Retinal pigment epithelial cell (primary cell): Measurements from ENCODE around the gene DGCR8.

Source experiments
- DNase-seq: peaks from one replicate; pipeline ENCODE4 v3.0.0-alpha.2; 2010; ENCODE audit warnings: low read depth
- H3K4me3 ChIP-seq: 2 replicates; pipeline ENCODE4 v1.5.1; 2011; ENCODE audit warnings: mild to moderate bottlenecking, low read length, control low read depth, moderate library complexity
- TF ChIP-seq, protein P1 (sequence below): conservative IDR thresholded peaks from 2 replicates; pipeline ENCODE4 v1.5.1; 2011; ENCODE audit warnings: low read depth, low read length, control low read depth, inconsistent platforms

DGCR8 gene

DNA sequence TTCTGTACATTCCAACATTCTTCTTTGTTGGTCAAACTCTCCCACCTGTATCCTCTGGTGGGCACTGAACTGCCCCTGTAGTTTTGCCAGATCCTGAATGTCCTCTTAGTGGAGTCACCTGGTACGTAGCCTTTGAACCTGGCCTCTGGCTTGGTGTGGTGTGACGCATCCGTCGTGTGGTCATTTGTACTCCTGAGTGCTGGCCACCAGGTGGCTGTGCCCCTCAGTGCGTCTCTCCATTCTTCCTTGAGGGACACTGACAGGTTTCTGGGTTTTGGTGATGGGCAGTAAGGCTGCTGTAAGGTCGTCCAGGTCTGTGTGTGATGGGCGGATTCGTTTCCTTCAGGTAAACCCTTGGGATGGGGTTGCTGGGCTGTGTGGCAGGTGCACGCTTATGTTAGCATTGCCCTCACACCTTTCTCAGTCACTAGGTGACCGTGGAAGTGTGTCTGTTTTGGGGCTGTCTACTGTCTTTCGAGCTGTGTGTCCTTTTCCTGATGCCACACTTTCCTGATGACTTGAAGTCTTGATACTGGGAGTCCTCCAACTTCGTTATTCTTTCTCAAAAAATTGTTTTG lies 22.3 kb downstream of the DGCR8 start:
- H3K4me3 ChIP-seq = no peak overlapping the region

DNA sequence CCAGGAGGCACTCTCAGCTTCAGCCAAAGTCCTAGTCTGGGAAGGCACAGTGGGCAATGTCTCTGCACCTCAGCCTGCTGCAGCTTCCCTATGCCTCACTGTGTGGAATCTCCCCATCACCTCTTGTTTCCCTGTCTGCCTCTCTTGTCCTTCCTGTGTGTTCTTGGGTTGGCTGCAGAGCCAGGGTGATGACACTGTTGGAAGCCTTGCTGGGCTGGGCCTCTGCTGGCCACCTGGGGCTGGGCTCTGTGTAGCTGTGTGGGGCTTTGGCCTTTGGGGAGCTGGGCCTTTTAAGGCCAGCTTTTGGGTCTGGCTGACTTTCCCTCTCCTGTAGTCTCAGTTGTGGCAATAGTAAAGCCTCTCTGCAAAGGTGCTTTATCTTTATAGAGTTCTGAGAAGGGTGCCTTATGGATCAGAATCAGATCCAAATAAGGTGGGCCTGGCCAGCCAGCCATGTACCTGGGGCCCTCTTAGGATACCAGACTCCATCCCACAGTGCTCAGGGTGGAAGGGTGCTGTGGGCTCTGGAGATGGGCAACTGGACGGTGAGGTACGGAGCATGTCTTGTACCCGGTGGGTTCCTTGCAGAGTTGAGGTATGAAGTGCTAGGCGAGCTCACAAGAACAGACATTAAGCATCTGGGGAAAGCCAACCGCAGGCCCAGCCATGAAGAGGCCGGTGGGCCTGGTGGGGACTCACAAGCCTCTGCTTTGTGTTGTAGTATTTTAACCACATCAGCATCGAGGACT lies 25.6 kb downstream of the DGCR8 start:
- TF ChIP-seq, protein P1, sequence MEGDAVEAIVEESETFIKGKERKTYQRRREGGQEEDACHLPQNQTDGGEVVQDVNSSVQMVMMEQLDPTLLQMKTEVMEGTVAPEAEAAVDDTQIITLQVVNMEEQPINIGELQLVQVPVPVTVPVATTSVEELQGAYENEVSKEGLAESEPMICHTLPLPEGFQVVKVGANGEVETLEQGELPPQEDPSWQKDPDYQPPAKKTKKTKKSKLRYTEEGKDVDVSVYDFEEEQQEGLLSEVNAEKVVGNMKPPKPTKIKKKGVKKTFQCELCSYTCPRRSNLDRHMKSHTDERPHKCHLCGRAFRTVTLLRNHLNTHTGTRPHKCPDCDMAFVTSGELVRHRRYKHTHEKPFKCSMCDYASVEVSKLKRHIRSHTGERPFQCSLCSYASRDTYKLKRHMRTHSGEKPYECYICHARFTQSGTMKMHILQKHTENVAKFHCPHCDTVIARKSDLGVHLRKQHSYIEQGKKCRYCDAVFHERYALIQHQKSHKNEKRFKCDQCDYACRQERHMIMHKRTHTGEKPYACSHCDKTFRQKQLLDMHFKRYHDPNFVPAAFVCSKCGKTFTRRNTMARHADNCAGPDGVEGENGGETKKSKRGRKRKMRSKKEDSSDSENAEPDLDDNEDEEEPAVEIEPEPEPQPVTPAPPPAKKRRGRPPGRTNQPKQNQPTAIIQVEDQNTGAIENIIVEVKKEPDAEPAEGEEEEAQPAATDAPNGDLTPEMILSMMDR = no peak
- H3K4me3 ChIP-seq = no peak overlapping the region
- DNase-seq = no peak

More for the DNA sequence above, 22.3 kb downstream of the DGCR8 start:
- TF ChIP-seq, protein P1 = no peak
- no peak for DNase-seq

DNA sequence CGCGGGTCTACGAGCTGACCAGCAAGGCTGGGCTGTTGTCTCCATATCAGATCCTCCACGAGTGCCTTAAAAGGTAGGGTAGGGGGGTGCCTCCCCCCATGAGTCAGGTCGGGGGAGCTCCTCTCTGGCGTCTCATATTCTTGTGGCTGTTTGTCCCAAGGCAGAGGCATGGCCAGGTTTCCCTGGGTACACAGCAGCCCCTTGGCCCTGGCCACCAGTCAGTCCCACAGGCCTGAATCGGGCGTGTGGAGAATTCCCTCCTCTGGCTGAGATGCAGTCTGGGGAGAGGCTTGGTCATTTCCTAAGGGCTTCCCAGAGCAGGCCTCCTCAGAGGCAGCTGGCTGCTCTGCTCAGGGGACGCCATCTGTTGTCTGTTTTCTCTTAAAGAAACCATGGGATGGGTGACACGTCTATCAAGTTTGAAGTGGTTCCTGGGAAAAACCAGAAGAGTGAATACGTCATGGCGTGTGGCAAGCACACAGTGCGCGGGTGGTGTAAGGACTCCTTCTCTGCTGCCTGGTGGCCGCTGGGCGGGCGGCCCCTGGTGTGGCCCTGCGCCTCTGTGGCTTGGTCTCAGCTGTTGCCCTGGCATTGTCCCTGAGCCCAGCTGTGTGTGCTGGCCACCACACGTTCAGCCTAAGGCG lies 26.3 kb downstream of the DGCR8 start:
- no peak overlapping the region for H3K4me3 ChIP-seq
- TF ChIP-seq, protein P1 = no peak
- DNase-seq = no peak

DNA sequence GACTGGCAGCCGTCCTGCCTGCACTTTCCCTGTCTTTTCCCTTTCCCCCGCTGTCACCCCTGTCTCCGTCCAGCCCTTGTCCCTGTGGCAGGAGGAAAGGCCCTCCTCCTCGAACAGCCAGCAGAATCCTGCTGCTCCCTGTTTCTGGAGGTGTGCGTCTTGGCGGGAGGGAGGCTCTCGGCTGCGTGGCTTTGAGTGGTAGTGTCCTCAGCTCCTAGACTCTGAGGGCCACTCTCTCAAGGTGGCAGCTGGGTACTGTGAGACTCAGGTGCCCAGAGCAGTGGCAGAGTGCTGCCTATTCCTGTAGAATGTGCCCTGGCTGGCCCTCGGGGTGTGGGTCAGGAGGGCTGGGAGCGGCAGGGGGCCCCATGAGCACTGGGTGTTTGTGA lies 26.8 kb downstream of the DGCR8 start:
- DNase-seq = no peak
- no peak overlapping the region for H3K4me3 ChIP-seq
- TF ChIP-seq, protein P1 = no peak

DNA sequence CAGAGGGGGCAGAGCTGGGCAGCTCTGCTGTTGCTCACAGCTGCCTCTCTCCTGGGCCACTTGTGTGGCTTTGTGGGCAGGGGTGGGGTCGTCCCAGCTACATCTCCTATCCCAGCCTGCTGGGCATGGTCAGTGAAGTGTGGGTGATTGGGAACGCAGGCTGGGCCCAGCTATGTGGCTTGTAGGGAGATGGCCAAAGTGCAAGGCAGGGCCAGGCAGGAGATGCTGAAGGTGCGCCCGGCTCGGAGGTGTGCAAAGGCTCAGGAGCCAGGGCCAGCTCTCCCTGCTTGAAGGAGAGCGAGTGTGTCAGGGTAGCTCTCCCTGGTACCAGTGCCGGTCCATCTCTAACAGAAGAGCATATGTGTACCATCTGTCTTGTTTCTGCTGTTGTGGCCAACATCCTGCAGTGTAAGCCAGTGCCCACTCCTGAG lies 27.4 kb downstream of the DGCR8 start:
- no peak overlapping the region for H3K4me3 ChIP-seq
- TF ChIP-seq, protein P1 = no peak
- no peak for DNase-seq

DNA sequence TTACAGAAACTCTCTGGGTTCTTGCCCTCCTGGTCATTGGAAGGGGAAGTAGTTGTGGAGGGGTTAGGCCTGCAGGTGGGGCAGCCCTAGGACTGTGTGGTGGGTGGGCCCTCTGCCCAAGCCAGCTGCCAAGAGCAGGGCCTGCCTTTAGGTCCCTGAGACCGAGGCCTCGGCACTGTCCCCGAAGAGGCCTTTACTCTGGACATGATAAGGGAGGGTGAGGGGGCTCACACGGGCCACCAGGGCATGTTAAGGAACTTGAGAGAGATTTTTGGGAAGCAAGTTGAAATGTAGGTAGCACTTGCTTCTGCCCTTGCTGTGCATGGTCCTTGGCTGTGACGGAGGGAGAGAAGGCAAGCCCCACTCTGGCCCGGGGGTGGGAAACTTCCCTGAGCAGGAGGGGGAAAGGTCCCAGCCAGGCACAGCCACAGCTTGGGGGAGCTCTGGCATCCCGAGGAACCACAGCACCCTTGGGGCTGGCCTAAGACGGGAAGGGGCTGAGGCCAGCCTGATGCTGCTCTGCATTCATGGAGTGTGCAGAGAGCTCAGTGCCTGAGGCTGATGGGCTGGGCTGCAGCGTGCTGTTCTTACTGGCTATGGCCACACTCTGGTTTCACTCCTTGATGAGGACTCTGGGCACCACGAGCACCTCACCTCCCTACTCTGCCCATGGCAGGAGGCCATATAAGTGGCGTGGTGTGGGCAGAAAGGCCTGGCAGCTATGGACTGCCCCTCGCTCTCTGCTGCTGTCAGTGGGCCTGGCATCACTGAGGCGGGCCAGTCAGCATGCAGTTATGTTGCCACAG lies 28.1 kb downstream of the DGCR8 start:
- DNase-seq = no peak
- TF ChIP-seq, protein P1 = no peak
- H3K4me3 ChIP-seq = no peak overlapping the region
